DLD1 (cell line): Measurements from ENCODE around the gene RRP1B.
"Not testable (repeated sequence)": the region's sequence is repeated elsewhere in the genome, so short reads cannot be mapped to it uniquely, and the experiment has no call there.

ENCODE experiments used
- in situ Hi-C: cut with HindIII; loops from 2 replicates; pipeline ENCODE4 v1.10.0; 2017; ENCODE audit warnings: low sequenced_read_pairs

RRP1B gene

GRCh38 chr21:43697758-43698643 is 38.6 kb downstream of the RRP1B start:
- in situ Hi-C loops, result no loop called here

GRCh38 chr21:43699492-43699777 is 40.1 kb downstream of the RRP1B start:
- in situ Hi-C loops, result not testable (repeated sequence)

- in situ Hi-C loops, result no loop called here
Measured at GRCh38 chr21:43699933-43700599, 40.7 kb downstream of the RRP1B start.

GRCh38 chr21:43701936-43702784 is 42.8 kb downstream of the RRP1B start:
- in situ Hi-C loops, result no loop called here

- in situ Hi-C loops, result no loop called here
Measured at GRCh38 chr21:43702785-43703034, 43.4 kb downstream of the RRP1B start.

GRCh38 chr21:43703035-43703880 is 43.9 kb downstream of the RRP1B start:
- in situ Hi-C loops, result no loop called here

- in situ Hi-C loops, result no loop called here
Measured at GRCh38 chr21:43707462-43707861, 48.1 kb downstream of the RRP1B start.

- in situ Hi-C loops, result no loop called here
Measured at GRCh38 chr21:43708745-43709381, 49.5 kb downstream of the RRP1B start.

GRCh38 chr21:43712268-43712942 is 53.0 kb downstream of the RRP1B start:
- in situ Hi-C loops, result no loop called here

- in situ Hi-C loops, result not testable (repeated sequence)
Measured at GRCh38 chr21:43713123-43713522, 53.8 kb downstream of the RRP1B start.

GRCh38 chr21:43716376-43717165 is 57.2 kb downstream of the RRP1B start:
- in situ Hi-C loops, result no loop called here

GRCh38 chr21:43717166-43717853 is 58.0 kb downstream of the RRP1B start:
- in situ Hi-C loops, result no loop called here

GRCh38 chr21:43717967-43718871 is 58.9 kb downstream of the RRP1B start:
- in situ Hi-C loops, result no loop called here

GRCh38 chr21:43718872-43719747 is 59.8 kb downstream of the RRP1B start, which contains the start of gene PDXK:
Gene PDXK (plus strand): TSS chr21:43719129. CDS start chr21:43719295, 166 bp downstream.
- in situ Hi-C loops, result no loop called here

- in situ Hi-C loops, result no loop called here
Measured at GRCh38 chr21:43719748-43720538, 60.6 kb downstream of the RRP1B start.
